ENCODE data around the gene SLC12A7. TPM values are rescaled to one million over a fixed set of nuclear protein-coding genes. Genes with fewer than 3 reads are reported as not detected.
"Not testable (repeated sequence)": the region's sequence is repeated elsewhere in the genome, so short reads cannot be mapped to it uniquely, and the experiment has no call there.

Gene SLC12A7
- total RNA-seq, 1 donor from 2014 or later: 147 TPM

- H3K36me3 Mint-ChIP-seq (ENCODE audit: unreplicated experiment): no peaks in the 10 kb centered on the region
- no peak overlapping the region for H3K4me3 Mint-ChIP-seq (ENCODE audit: unreplicated experiment)
- peaks cover 4% of the 10 kb centered on the region for H3K9me3 Mint-ChIP-seq (ENCODE audit: unreplicated experiment)
- no peak overlapping the region for H3K27ac Mint-ChIP-seq (ENCODE audit: unreplicated experiment)
- DNase-seq: no peak
- no peak for TF ChIP-seq CTCF (IDR thresholded peaks at IDR 0.05; ENCODE audit: partially characterized antibody, unreplicated experiment)
- peaks cover 3% of the 10 kb centered on the region for H3K27me3 Mint-ChIP-seq (ENCODE audit: unreplicated experiment)
- peaks cover 8% of the 10 kb centered on the region for H3K4me1 Mint-ChIP-seq (ENCODE audit: low read depth, unreplicated experiment)
These were observed 84.9 kb downstream of the SLC12A7 start for GRCh38 chr5:1026700-1027621.

GRCh38 chr5:1021969-1022336 lies 89.9 kb downstream of the SLC12A7 start:
- H3K4me3 Mint-ChIP-seq (ENCODE audit: unreplicated experiment); DNase-seq; H3K36me3 Mint-ChIP-seq (ENCODE audit: unreplicated experiment); H3K27ac Mint-ChIP-seq (ENCODE audit: unreplicated experiment); H3K9me3 Mint-ChIP-seq (ENCODE audit: unreplicated experiment); H3K27me3 Mint-ChIP-seq (ENCODE audit: unreplicated experiment); H3K4me1 Mint-ChIP-seq (ENCODE audit: low read depth, unreplicated experiment): not testable (repeated sequence)

GRCh38 chr5:1021136-1021968 lies 90.5 kb downstream of the SLC12A7 start:
- Mint-ChIP-seq H3K27me3 (ENCODE audit: unreplicated experiment) (peaks cover 5% of the 10 kb centered on the region), H3K9me3 (ENCODE audit: unreplicated experiment) (peaks cover 4% of the 10 kb centered on the region), H3K36me3 (ENCODE audit: unreplicated experiment) (no peaks in the 10 kb centered on the region), H3K4me3 (ENCODE audit: unreplicated experiment) (no peak overlapping the region), H3K4me1 (ENCODE audit: low read depth, unreplicated experiment) (peaks cover 7% of the 10 kb centered on the region), H3K27ac (ENCODE audit: unreplicated experiment) (no peak overlapping the region)
- TF ChIP-seq CTCF (IDR thresholded peaks at IDR 0.05; ENCODE audit: partially characterized antibody, unreplicated experiment): no peak
- peak; percentile 21 for DNase-seq

GRCh38 chr5:1020452-1020961 lies 91.4 kb downstream of the SLC12A7 start:
- H3K4me3 Mint-ChIP-seq (ENCODE audit: unreplicated experiment): no peak overlapping the region
- H3K27ac Mint-ChIP-seq (ENCODE audit: unreplicated experiment): no peak overlapping the region
- no peak for TF ChIP-seq CTCF (IDR thresholded peaks at IDR 0.05; ENCODE audit: partially characterized antibody, unreplicated experiment)
- peaks cover 7% of the 10 kb centered on the region for H3K4me1 Mint-ChIP-seq (ENCODE audit: low read depth, unreplicated experiment)
- peaks cover 5% of the 10 kb centered on the region for H3K27me3 Mint-ChIP-seq (ENCODE audit: unreplicated experiment)
- H3K36me3 Mint-ChIP-seq (ENCODE audit: unreplicated experiment): no peaks in the 10 kb centered on the region
- DNase-seq: peak; percentile 9
- H3K9me3 Mint-ChIP-seq (ENCODE audit: unreplicated experiment): peaks cover 4% of the 10 kb centered on the region

- peak; percentile 19 for DNase-seq
- TF ChIP-seq CTCF (IDR thresholded peaks at IDR 0.05; ENCODE audit: partially characterized antibody, unreplicated experiment): no peak
- Mint-ChIP-seq H3K4me1 (ENCODE audit: low read depth, unreplicated experiment) (peaks cover 7% of the 10 kb centered on the region), H3K27me3 (ENCODE audit: unreplicated experiment) (peaks cover 5% of the 10 kb centered on the region), H3K4me3 (ENCODE audit: unreplicated experiment) (no peak overlapping the region), H3K9me3 (ENCODE audit: unreplicated experiment) (peaks cover 4% of the 10 kb centered on the region), H3K36me3 (ENCODE audit: unreplicated experiment) (no peaks in the 10 kb centered on the region), H3K27ac (ENCODE audit: unreplicated experiment) (no peak overlapping the region)
These were observed 92.6 kb downstream of the SLC12A7 start for GRCh38 chr5:1019001-1019905.
